Epithelial cell of esophagus (primary cell): ENCODE data around the gene GPATCH4.
A peak's percentile ranks its signal among the peaks of the same experiment; 100 is the strongest.

Experiments used
- DNase-seq: peaks from one replicate; pipeline ENCODE4 v3.0.0; 2010; ENCODE audit warnings: low read depth
- H3K4me3 ChIP-seq: 2 replicates; pipeline ENCODE4 v1.5.1; 2011; ENCODE audit warnings: mild to moderate bottlenecking, low read length, control low read depth
- CTCF ChIP-seq: IDR thresholded peaks from 2 replicates; pipeline ENCODE4 v1.5.1; 2011; ENCODE audit warnings: low read depth, mild to moderate bottlenecking, low read length, control low read depth, inconsistent platforms; ENCODE audit not compliant: insufficient read depth; ENCODE audit errors: missing control alignments

Gene GPATCH4

GRCh38 chr1:156595016-156595415, 6.3 kb downstream of the GPATCH4 start:
- no peak overlapping the region for H3K4me3 ChIP-seq
- no peak for TF ChIP-seq CTCF
- no peak for DNase-seq

- H3K4me3 ChIP-seq: no peak overlapping the region
These were observed 7.1 kb downstream of the GPATCH4 start for GRCh38 chr1:156594190-156594589.

GRCh38 chr1:156593661-156593989, 7.7 kb downstream of the GPATCH4 start:
- no peak for TF ChIP-seq CTCF
- H3K4me3 ChIP-seq: no peak overlapping the region
- DNase-seq: no peak

More at GRCh38 chr1:156594190-156594589, 7.1 kb downstream of the GPATCH4 start:
- no peak for TF ChIP-seq CTCF
- no peak for DNase-seq

- no peak for DNase-seq
- H3K4me3 ChIP-seq: no peak overlapping the region
- no peak for TF ChIP-seq CTCF
These were observed 8.2 kb downstream of the GPATCH4 start for GRCh38 chr1:156592910-156593660.

- peak overlapping the region; percentile 74 for H3K4me3 ChIP-seq
- DNase-seq: no peak
- TF ChIP-seq CTCF: no peak
These were observed 8.9 kb downstream of the GPATCH4 start for GRCh38 chr1:156592158-156592909.

- peak; percentile 60 for DNase-seq
- H3K4me3 ChIP-seq: peak within 1 kb of the TSS; percentile 74
- no peak for TF ChIP-seq CTCF
These were observed 9.7 kb downstream of the GPATCH4 start, which contains the start of gene NAXE for GRCh38 chr1:156591432-156592157. TSS of gene NAXE (plus strand) at chr1:156591776. CDS start at chr1:156591805, 29 bp downstream.
